HepG2 (cell line): ENCODE results near the gene AGRN. TPM values are rescaled to one million over a fixed set of nuclear protein-coding genes. Genes with fewer than 3 reads are reported as not detected.

Experiments
- ATAC-seq: fragments of 200-7000 bp; cut with Tn5 transposase; 3 replicates; pipeline ENCODE4 v1.9.1; 2020; ENCODE audit warnings: mild to moderate bottlenecking, moderate library complexity
- BruUV-seq: library from RNA; stranded (reverse); fragments of 400-500 nt; replicated peaks from 2 replicates; lab custom pipeline; 2021; lab: Mats Ljungman, UMichigan
- CTCF ChIA-PET: fragments of 300-600 bp; formaldehyde crosslinking; extraction: SDS; loops from one replicate; lab custom pipeline; 2021; ENCODE audit warnings: low total read pairs, inconsistent platforms, low intra/inter-chr PET ratio; lab: Yijun Ruan, JAX
- POLR2A ChIA-PET: fragments of 350-600 bp; sonication (Branson Sonifier 250); formaldehyde crosslinking; loops from one replicate; lab custom pipeline; 2020; ENCODE audit warnings: antibody characterized with exemption, inconsistent platforms; lab: Yijun Ruan, JAX
- DNase-seq: peaks from one replicate; pipeline ENCODE4 v3.0.0-alpha.2; 2015; ENCODE audit warnings: low spot score
- FAIRE-seq: peaks from 3 replicates; lab custom pipeline; 2011; peaks lifted over from hg19 to GRCh38; lab: Jason Lieb, UNC
- H2AFZ ChIP-seq: one replicate; pipeline ENCODE4 v1.6.1; 2011; ENCODE audit warnings: low read length, inconsistent platforms
- H3K27ac ChIP-seq: fragments of 300-600 bp; 3 replicates; pipeline ENCODE4 v1.8.0; 2011; ENCODE audit warnings: mixed run types, mild to moderate bottlenecking, mixed read lengths, low read length, inconsistent platforms; ENCODE audit not compliant: insufficient read depth; ENCODE audit errors: extremely low read length
- H3K27me3 ChIP-seq, 2 experiments: fragments of 200-600 bp in 1 of 2; 2 replicates in 1 of 2; 3 replicates in 1 of 2; pipeline versions ENCODE4 v1.6.0 to v1.8.0; 2011; ENCODE audit warnings: low read length in 2 of 2, mild to moderate bottlenecking in 2 of 2, moderate library complexity in 2 of 2, inconsistent platforms in 1 of 2; ENCODE audit not compliant: insufficient read depth in 2 of 2, control insufficient read depth in 1 of 2
- H3K36me3 ChIP-seq, 2 experiments: fragments of 200-600 bp in 1 of 2; replicated peaks in 1 of 2; 2 replicates in 1 of 2; 3 replicates in 1 of 2; pipeline versions ENCODE4 v1.5.1 to v1.8.0; 2011; ENCODE audit warnings: low read length in 2 of 2, inconsistent platforms in 1 of 2; ENCODE audit not compliant: insufficient read depth in 2 of 2, control insufficient read depth in 1 of 2
- H3K4me1 ChIP-seq: 2 replicates; pipeline ENCODE4 v1.5.1; 2012; ENCODE audit warnings: low read length, inconsistent platforms; ENCODE audit not compliant: insufficient read depth
- H3K4me2 ChIP-seq: 2 replicates; pipeline ENCODE4 v1.6.0; 2011; ENCODE audit warnings: low read depth, low read length, inconsistent platforms
- H3K4me3 ChIP-seq, 3 experiments: fragments of 200-600 bp in 1 of 3; sonication (generic), shearing (Covaris generic) in 1 of 3; replicated peaks in 1 of 3; 2 replicates each; pipeline ENCODE4 v1.5.1; 2011 to 2016; ENCODE audit warnings: low read length in 3 of 3, inconsistent platforms in 2 of 3, low read depth in 2 of 3, mild to moderate bottlenecking in 2 of 3, control low read depth in 1 of 3, mixed read lengths in 1 of 3; ENCODE audit not compliant: insufficient read depth in 1 of 3
- H3K79me2 ChIP-seq: one replicate; pipeline ENCODE4 v1.6.1; 2011; ENCODE audit warnings: low read length, inconsistent platforms; ENCODE audit not compliant: insufficient read depth
- H3K9ac ChIP-seq: 2 replicates; pipeline ENCODE4 v1.6.0; 2011; ENCODE audit warnings: mild to moderate bottlenecking, low read depth, low read length, inconsistent platforms; ENCODE audit not compliant: insufficient read depth
- H3K9me3 ChIP-seq: 2 replicates; pipeline ENCODE4 v1.5.1; 2012; ENCODE audit warnings: mild to moderate bottlenecking, low read length
- H4K20me1 ChIP-seq: 2 replicates; pipeline ENCODE4 v1.6.0; 2011; ENCODE audit warnings: inconsistent platforms, mild to moderate bottlenecking, low read length, moderate library complexity; ENCODE audit not compliant: insufficient read depth
- AGO2 ChIP-seq: fragments of 200-400 bp; formaldehyde crosslinking; optimal IDR thresholded peaks from 2 replicates; pipeline ENCODE3; 2017; ENCODE audit warnings: mild to moderate bottlenecking, low read depth, low read length, moderate library complexity
- STAT6 ChIP-seq: sonication (generic); formaldehyde crosslinking; IDR thresholded peaks from 2 replicates; pipeline ENCODE4 v1.4.0; 2020; ENCODE audit warnings: missing genetic modification reagents, mild to moderate bottlenecking, borderline replicate concordance
- TRIM22 ChIP-seq: fragments of 450-650 bp; IDR thresholded peaks from 2 replicates; pipeline ENCODE4 v1.6.1; 2017
- ZNF33A ChIP-seq: sonication (generic); formaldehyde crosslinking; IDR thresholded peaks from 2 replicates; pipeline ENCODE4 v1.5.1; 2020; ENCODE audit warnings: missing genetic modification reagents, mild to moderate bottlenecking, moderate library complexity, borderline replicate concordance
- ZNF704 ChIP-seq: sonication (generic); formaldehyde crosslinking; IDR thresholded peaks from 2 replicates; pipeline ENCODE4 v1.8.1; 2023; ENCODE audit warnings: mild to moderate bottlenecking, inconsistent platforms, moderate library complexity, missing genetic modification reagents, borderline replicate concordance
- ZNF883 ChIP-seq: sonication (generic); formaldehyde crosslinking; IDR thresholded peaks from 2 replicates; pipeline ENCODE4 v1.5.1; 2020; ENCODE audit warnings: mild to moderate bottlenecking, missing genetic modification reagents; ENCODE audit errors: not compliant biosample characterization
- WGBS: methylation state at CpG from one replicate; pipeline ENCODE4 v1.1.6; 2017; ENCODE audit warnings: low lambda C conversion rate; 5-methylcytosine and 5-hydroxymethylcytosine counted together
- in situ Hi-C: cut with HindIII; loops from 2 replicates; pipeline ENCODE4 v1.10.0; 2017; ENCODE audit warnings: low pct_unique_long_range_greater_than_20kb; ENCODE audit not compliant: extremely low pct_ligation_motif_present
- intact Hi-C: fragments of 100-400 bp; cut with micrococcal nuclease; formaldehyde crosslinking; loops from one replicate; pipeline ENCODE4 v1.10.0; 2022; ENCODE audit not compliant: unreplicated experiment
- polyA plus RNA-seq, 8 experiments: library from polyadenylated mRNA; depleted of rRNA in 3 of 8; stranded (reverse) in 7 of 8; unstranded in 1 of 8; fragments of >200 nt; fragmentation: Illumina TruSeq in 4 of 8; extraction: Trizol in 4 of 8; gene quantifications; 2 replicates each; pipeline versions ENCODE4 v1.2.1 to v1.2.3, GENCODE V29; 2011 to 2016; ENCODE audit warnings: low read depth in 4 of 8, missing spikeins in 1 of 8, mixed read lengths in 1 of 8; ENCODE audit not compliant: insufficient read depth in 1 of 8
- total RNA-seq, 5 experiments: library from RNA; depleted of rRNA; stranded (reverse); fragments of >200 nt; fragmentation: Illumina TruSeq; extraction: Trizol; gene quantifications; 2 replicates each; pipeline ENCODE4 v1.2.3, GENCODE V29; 2016; ENCODE audit warnings: low read depth in 1 of 5
- TF ChIP-seq, protein P1 (sequence below): sonication (generic); formaldehyde crosslinking; IDR thresholded peaks from 2 replicates; pipeline ENCODE4 v1.4.0; 2020; ENCODE audit warnings: missing genetic modification reagents

Gene AGRN
- total and polyA plus RNA-seq, 2 of the 13 experiments (the other 11 are each of a cell fraction or from before 2014, with no cell fraction given) = 29.8 to 65.2 TPM

- no peak for FAIRE-seq
These were observed 26.8 kb downstream of the AGRN start for GRCh38 chr1:1046767-1047166.

GRCh38 chr1:1047407-1047806, 27.5 kb downstream of the AGRN start:
- ChIA-PET CTCF (no interaction called here), POLR2A (no interaction called here)
- no peak for FAIRE-seq
- in situ Hi-C loops (no loop called here), intact Hi-C loops (no loop called here)
- no peak overlapping the region for H2AFZ ChIP-seq
- no peak overlapping the region for H3K4me3 ChIP-seq
- H3K27me3 ChIP-seq = no peaks in the 10 kb centered on the region
- H4K20me1 ChIP-seq = no peaks in the 10 kb centered on the region
- no peak for ATAC-seq
- no peaks in the 10 kb centered on the region for H3K9me3 ChIP-seq
- H3K36me3 ChIP-seq = peaks cover 53 to 68% of the 10 kb centered on the region in 2 experiments; a peak in 4 of 5 replicates
- DNase-seq = no peak
- H3K79me2 ChIP-seq = no peaks in the 10 kb centered on the region
- no peak overlapping the region for H3K9ac ChIP-seq
- WGBS = no CpG with 5 or more reads among the region's 19 CpGs
- no peak overlapping the region for H3K27ac ChIP-seq
- no peak overlapping the region for H3K4me2 ChIP-seq
- BruUV-seq = no TSS peak
- H3K4me1 ChIP-seq = no peaks in the 10 kb centered on the region
- TF ChIP-seq ZNF704 (CRISPR knock-in tag) (no peak), STAT6 (no peak), ZNF33A (no peak)
- TF ChIP-seq, protein P1, sequence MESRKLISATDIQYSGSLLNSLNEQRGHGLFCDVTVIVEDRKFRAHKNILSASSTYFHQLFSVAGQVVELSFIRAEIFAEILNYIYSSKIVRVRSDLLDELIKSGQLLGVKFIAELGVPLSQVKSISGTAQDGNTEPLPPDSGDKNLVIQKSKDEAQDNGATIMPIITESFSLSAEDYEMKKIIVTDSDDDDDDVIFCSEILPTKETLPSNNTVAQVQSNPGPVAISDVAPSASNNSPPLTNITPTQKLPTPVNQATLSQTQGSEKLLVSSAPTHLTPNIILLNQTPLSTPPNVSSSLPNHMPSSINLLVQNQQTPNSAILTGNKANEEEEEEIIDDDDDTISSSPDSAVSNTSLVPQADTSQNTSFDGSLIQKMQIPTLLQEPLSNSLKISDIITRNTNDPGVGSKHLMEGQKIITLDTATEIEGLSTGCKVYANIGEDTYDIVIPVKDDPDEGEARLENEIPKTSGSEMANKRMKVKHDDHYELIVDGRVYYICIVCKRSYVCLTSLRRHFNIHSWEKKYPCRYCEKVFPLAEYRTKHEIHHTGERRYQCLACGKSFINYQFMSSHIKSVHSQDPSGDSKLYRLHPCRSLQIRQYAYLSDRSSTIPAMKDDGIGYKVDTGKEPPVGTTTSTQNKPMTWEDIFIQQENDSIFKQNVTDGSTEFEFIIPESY (CRISPR knock-in tag) = peak; percentile 87

More at GRCh38 chr1:1046767-1047166, 26.8 kb downstream of the AGRN start:
- ChIA-PET CTCF (no interaction called here), POLR2A (no interaction called here)
- Histone ChIP-seq H3K9ac (no peak overlapping the region), H4K20me1 (no peaks in the 10 kb centered on the region), H3K4me2 (no peak overlapping the region), H3K9me3 (no peaks in the 10 kb centered on the region), H3K36me3 (peaks cover 50 to 68% of the 10 kb centered on the region in 2 experiments; a peak in 4 of 5 replicates), H3K27me3 (no peaks in the 10 kb centered on the region), H2AFZ (no peak overlapping the region), H3K4me3 (no peak overlapping the region), H3K27ac (no peak overlapping the region)
- intact Hi-C loops = no loop called here
- DNase-seq = no peak
- in situ Hi-C loops = no loop called here
- no TSS peak for BruUV-seq
- TF ChIP-seq TRIM22 (no peak), ZNF883 (CRISPR knock-in tag) (no peak), AGO2 (peak; percentile 46)
- TF ChIP-seq, all 625 proteins: peak for 1
- WGBS = 100% methylated on average over 13 of the region's 26 CpGs
- Histone ChIP-seq H3K79me2 (no peaks in the 10 kb centered on the region), H3K4me1 (no peaks in the 10 kb centered on the region)
- ATAC-seq = no peak
